H1 (cell line): ENCODE measurements around the gene FOXO6. TPM values are rescaled to one million over a fixed set of nuclear protein-coding genes. Genes with fewer than 3 reads are reported as not detected.

Source experiments
- ASH2L ChIP-seq: fragments of 200-600, 300-600 bp; sonication (generic); IDR thresholded peaks from one replicate; pipeline ENCODE4 v1.7.1; 2017; ENCODE audit warnings: low read length
- ATF2 ChIP-seq: IDR thresholded peaks from 2 replicates; pipeline ENCODE4 v1.6.1; 2012; ENCODE audit warnings: low read length, inconsistent platforms
- BRCA1 ChIP-seq: IDR thresholded peaks from 2 replicates; pipeline ENCODE4 v1.6.1; 2012; ENCODE audit warnings: low read depth, low read length, improper control_type of control experiment
- CBX8 ChIP-seq: fragments of 300-800, 300-1000 bp; sonication (generic); IDR thresholded peaks from 2 replicates; pipeline ENCODE4 v1.7.1; 2016; ENCODE audit warnings: low read depth, low read length, borderline replicate concordance
- GABPA ChIP-seq: IDR thresholded peaks from 2 replicates; pipeline ENCODE4 v1.6.1; 2011; ENCODE audit warnings: mild to moderate bottlenecking, low read length, moderate library complexity, borderline replicate concordance; ENCODE audit not compliant: insufficient read depth
- GTF2F1 ChIP-seq: IDR thresholded peaks from 2 replicates; pipeline ENCODE4 v1.6.1; 2012; ENCODE audit warnings: low read depth, low read length, improper control_type of control experiment, borderline replicate concordance
- HDAC6 ChIP-seq: IDR thresholded peaks from one replicate; pipeline ENCODE4 v1.7.1; 2012; ENCODE audit warnings: low read depth, mild to moderate bottlenecking, inconsistent platforms, low read length, moderate library complexity
- KDM1A ChIP-seq: fragments of 200-600, 300-600 bp; sonication (generic); IDR thresholded peaks from 2 replicates; pipeline ENCODE4 v1.7.1; 2016; ENCODE audit warnings: mild to moderate bottlenecking, low read length, borderline replicate concordance
- KDM4A ChIP-seq: IDR thresholded peaks from one replicate; pipeline ENCODE4 v1.7.1; 2012; ENCODE audit warnings: low read depth, mild to moderate bottlenecking, moderate library complexity, low read length, inconsistent platforms; ENCODE audit not compliant: severe bottlenecking
- NRF1 ChIP-seq: IDR thresholded peaks from 2 replicates; pipeline ENCODE4 v1.6.1; 2011; ENCODE audit warnings: mild to moderate bottlenecking, low read depth, low read length, improper control_type of control experiment
- PHF8 ChIP-seq: fragments of 200-600 bp; sonication (generic); conservative IDR thresholded peaks from 2 replicates; pipeline ENCODE4 v1.7.1; 2012; ENCODE audit warnings: low read depth, mild to moderate bottlenecking, inconsistent platforms, low read length, moderate library complexity
- POLR2AphosphoS5 ChIP-seq: IDR thresholded peaks from 2 replicates; pipeline ENCODE4 v1.6.1; 2011; ENCODE audit warnings: low read depth, low read length
- POU5F1 ChIP-seq: IDR thresholded peaks from 2 replicates; pipeline ENCODE4 v1.6.1; 2011; ENCODE audit warnings: low read depth, mild to moderate bottlenecking, low read length, moderate library complexity
- RBBP5 ChIP-seq: IDR thresholded peaks from 2 replicates; pipeline ENCODE4 v1.7.1; 2012; ENCODE audit warnings: low read depth, mild to moderate bottlenecking, inconsistent platforms, low read length, moderate library complexity, borderline replicate concordance
- SP2 ChIP-seq: IDR thresholded peaks from 2 replicates; pipeline ENCODE4 v1.6.1; 2012; ENCODE audit warnings: mild to moderate bottlenecking, low read length, inconsistent platforms
- TAF7 ChIP-seq: optimal IDR thresholded peaks from 2 replicates; pipeline ENCODE3; 2011; ENCODE audit warnings: low read depth, mild to moderate bottlenecking, inconsistent platforms, low read length, moderate library complexity, borderline replicate concordance
- TEAD4 ChIP-seq: IDR thresholded peaks from 2 replicates; pipeline ENCODE4 v1.6.1; 2012; ENCODE audit warnings: low read depth, low read length, inconsistent platforms, mixed read lengths
- ZNF274 ChIP-seq: IDR thresholded peaks from 2 replicates; pipeline ENCODE4 v1.7.0; 2012; ENCODE audit warnings: low read length, borderline replicate concordance; ENCODE audit errors: extremely low read depth
- polyA plus RNA-seq, 7 experiments: library from polyadenylated mRNA; depleted of rRNA in 3 of 7; stranded (reverse) in 5 of 7; unstranded in 2 of 7; fragments of >200 nt in 5 of 7; fragments of 200-250 nt in 2 of 7; gene quantifications; 1 replicate in 5 of 7; 2 replicates in 1 of 7; 4 replicates in 1 of 7; pipeline versions ENCODE4 v1.2.1 to v1.2.3, GENCODE V29; 2011 to 2013; ENCODE audit warnings: missing spikeins in 2 of 7, mixed read lengths in 2 of 7
- total RNA-seq: library from RNA; stranded (reverse); fragmentation: NEBNext Ultra II Directional; extraction: Animal tissue kit (Norgen Biotek cat#: 25700); gene quantifications from 2 replicates; pipeline ENCODE4 v1.2.1, GENCODE V29; 2021
- TF ChIP-seq, protein P1 (sequence below), 3 experiments: IDR thresholded peaks; 1 replicate in 2 of 3; 2 replicates in 1 of 3; pipeline versions ENCODE4 v1.5.1 to v1.6.1; 2011; ENCODE audit warnings: low read length in 3 of 3, mild to moderate bottlenecking in 3 of 3, inconsistent platforms in 2 of 3, low read depth in 1 of 3, moderate library complexity in 1 of 3; ENCODE audit not compliant: insufficient read depth in 1 of 3; ENCODE audit errors: control extremely low read depth in 1 of 3

The FOXO6 gene
- total and polyA plus RNA-seq, 2 of the 8 experiments (the other 6 are each of a cell fraction or from before 2014, with no cell fraction given) = 0.59 to 3.0 TPM

DNA sequence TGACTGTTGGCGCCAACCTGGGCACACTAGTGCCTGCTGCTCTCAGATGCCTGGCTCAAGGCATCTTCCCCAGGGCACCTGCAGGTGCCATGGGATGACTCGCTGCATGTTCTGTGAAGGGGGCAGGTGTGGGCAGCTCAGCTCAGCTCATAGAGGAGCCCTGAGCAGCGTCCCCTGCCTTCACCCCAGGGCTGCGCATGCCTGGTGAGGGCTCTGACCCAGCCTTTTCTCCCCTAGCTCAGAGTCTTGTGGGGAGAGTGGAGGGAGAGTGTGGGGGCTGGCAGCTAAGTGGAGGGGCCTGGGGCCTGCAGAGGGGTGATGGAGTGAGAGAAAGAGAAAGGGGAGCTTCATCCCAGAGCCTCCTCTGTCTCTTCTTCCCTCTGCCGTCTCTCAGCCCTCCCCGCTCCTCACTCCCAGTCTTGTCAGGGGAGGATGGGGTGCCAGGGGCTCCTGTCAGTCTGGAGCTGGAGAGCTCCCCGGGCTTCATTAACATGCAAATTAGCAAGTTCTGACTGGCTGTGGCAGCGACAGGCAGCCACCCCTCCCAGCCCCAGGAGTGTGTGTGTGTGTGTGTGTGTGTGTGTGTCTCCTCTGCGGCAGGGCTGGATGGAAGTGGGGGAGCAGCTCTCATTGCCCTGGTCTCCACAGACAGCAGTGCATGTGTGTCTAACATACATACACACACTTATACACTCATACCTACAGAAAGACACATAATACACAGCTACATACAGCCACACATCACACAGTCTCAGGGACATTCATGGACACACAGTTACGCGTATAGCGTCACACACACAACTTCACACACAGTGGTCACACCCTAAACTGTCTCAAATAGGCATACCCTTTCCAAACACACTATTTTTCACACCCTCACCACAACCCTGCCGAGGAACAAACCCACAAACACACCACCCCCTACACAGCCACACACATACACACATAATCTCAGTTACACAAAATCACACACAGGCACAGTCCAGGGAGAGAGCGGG, 34.0 kb downstream of the FOXO6 start (continued):
- 0 out of 2 replicates have a peak, but pooled peaks have one; percentile 11 for TF ChIP-seq TEAD4
- no peak for TF ChIP-seq GABPA
- TF ChIP-seq HDAC6 = no peak
- TF ChIP-seq NRF1 = peak; percentile 50
- TF ChIP-seq ASH2L = peak; percentile 38
- no peak for TF ChIP-seq PHF8
- no peak for TF ChIP-seq POLR2AphosphoS5
- peak; percentile 30; the same call in 1 of the 2 replicates for TF ChIP-seq KDM1A
- TF ChIP-seq SP2 = no peak
- TF ChIP-seq, protein P1, sequence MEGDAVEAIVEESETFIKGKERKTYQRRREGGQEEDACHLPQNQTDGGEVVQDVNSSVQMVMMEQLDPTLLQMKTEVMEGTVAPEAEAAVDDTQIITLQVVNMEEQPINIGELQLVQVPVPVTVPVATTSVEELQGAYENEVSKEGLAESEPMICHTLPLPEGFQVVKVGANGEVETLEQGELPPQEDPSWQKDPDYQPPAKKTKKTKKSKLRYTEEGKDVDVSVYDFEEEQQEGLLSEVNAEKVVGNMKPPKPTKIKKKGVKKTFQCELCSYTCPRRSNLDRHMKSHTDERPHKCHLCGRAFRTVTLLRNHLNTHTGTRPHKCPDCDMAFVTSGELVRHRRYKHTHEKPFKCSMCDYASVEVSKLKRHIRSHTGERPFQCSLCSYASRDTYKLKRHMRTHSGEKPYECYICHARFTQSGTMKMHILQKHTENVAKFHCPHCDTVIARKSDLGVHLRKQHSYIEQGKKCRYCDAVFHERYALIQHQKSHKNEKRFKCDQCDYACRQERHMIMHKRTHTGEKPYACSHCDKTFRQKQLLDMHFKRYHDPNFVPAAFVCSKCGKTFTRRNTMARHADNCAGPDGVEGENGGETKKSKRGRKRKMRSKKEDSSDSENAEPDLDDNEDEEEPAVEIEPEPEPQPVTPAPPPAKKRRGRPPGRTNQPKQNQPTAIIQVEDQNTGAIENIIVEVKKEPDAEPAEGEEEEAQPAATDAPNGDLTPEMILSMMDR (IDR thresholded peaks at IDR 0.05; ENCODE audit: control extremely low read depth in 1 of 3, insufficient read depth in 1 of 3, low read depth in 1 of 3, low read length in 3 of 3) = peak; percentile 26 to 49 (median 36); a peak in 3 of 4 replicates
- TF ChIP-seq ZNF274 = no peak
- no peak for TF ChIP-seq RBBP5
- TF ChIP-seq KDM4A = peak; percentile 49
- no peak for TF ChIP-seq BRCA1
- no peak for TF ChIP-seq POU5F1
- TF ChIP-seq TAF7 = no peak
- no peak for TF ChIP-seq ATF2
- TF ChIP-seq GTF2F1 = no peak
- TF ChIP-seq CBX8 = no peak
